Suppressor macrophage treated with lipopolysaccharide for 4 hours (primary cell): ENCODE data around the gene TRIM3.

ENCODE experiments used
- DNase-seq: peaks from one replicate; pipeline ENCODE4 v3.0.0-alpha.2; 2020

The TRIM3 gene

DNA sequence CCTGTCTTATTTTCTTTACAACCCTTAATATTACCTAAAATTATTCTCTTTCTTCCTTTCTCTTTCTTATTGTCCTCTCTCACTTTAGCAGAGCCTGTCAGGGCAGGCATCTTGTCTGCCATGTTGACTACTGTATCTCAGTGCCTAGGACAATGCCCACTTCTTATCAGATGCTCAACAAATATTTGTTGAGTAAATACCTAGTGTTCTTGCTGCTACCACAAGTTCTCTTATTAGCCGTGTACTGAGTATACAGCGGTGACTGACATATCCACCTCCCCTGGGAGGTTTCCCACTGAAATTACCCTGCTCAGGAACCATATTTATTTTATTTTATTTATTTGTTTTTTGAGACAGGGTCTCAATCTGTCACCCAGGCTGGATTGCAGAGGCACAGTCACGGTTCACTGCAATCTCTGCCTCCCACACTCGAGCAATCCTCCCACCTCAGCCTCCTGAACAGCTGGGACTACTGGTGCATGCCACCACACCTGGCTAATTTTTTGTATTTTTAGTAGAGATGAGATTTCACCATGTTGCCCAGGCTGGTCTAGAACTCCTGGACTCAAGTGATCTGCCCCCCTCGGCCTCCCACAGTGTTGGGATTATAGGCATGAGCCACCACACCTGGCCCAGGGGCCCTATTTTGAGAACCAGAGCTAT lies 39.6 kb downstream of the TRIM3 start:
- DNase-seq, result no peak

DNA sequence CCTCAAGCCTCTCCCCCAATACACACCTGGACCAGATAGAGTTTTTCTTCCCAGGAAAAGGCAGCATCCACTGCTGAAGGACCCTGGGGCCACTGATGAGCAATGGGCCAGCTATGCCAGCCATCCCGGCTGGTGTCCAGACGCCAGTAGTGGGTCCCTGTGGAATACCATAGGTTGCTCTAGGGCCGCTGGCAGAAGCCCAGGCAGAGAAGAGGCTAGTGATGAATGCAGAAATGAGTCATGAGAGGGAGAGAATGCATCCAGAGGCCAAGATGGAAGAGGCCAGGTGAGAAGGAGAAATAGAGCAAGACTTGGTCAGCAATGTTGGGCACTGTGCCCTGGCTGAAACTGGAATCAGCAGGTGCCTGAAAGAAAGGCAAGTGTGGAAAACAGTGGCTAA lies 41.9 kb downstream of the TRIM3 start:
- DNase-seq, result no peak

DNA sequence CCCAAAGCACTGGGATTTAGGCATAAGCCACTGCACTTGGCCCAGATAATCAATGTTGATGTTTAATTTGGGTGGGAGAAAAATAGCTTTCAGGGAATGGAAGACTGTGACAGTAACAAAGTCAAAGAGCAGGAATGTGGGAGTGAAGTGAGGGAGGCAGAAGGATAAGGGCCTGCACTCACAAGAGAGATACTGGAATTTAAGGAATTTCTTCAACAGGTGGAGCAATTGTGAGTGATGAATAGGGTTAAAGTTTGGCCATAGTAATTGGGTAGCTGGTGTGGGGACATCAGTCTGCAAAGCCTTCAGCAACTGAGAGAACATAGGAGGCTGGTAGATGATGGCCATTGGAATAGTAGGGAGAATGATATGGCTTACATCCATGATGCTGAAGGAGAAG lies 46.2 kb downstream of the TRIM3 start:
- DNase-seq, result no peak

DNA sequence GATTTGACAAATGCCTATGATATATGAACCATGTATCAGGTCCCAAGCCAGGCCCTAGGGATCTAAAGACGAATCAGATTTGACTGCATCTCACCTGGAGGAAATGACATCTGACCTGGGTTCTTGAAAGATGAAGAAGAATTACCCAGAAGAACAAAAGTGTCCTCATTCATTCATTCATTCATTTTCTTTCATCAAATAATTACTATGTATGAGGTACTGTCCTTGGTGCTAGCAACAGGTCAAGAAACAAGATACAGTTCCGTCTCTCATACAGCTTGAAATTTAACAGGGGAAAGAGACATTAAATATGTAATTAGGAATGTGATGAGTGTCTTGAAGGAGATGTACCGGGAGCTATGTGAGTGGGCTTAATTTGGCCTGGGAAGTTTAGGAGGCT lies 53.1 kb downstream of the TRIM3 start:
- no peak for DNase-seq

DNA sequence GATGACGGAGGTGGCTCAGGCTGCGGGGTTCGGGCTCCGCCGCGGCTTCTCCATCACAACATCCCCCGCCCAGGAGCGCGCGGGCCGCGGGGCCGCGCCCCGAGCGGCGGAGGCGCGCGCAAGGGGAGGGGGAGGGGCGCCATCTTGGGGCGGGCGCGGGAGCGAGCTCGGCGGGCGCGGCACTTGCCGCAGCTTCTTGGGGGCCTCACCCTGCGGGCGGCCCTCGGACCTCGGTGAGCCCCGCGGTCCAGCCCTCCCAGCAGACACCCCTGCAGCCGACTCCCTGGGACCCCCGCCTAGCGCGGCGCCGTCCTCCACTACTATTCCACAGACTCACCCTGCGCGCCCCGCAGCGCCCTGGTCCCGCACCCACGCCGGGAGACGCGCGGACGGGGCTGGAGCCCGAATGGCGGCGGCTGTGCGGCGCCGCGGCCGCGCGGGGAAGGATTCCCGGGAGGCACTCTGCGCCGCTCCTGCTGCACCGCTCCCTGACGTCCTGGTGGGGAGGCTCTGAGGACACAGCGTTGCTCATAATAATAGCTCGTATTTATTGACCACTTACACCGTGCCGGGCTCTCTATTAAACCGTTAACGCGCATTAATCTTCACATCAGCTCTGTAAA lies 54.6 kb downstream of the TRIM3 start, which contains the start of gene APBB1:
APBB1 (minus strand) TSS at position 86 of the 623 bp plus-strand sequence. CDS start 7,747 bp downstream, outside the sequence.
- peak; percentile 45 for DNase-seq

DNA sequence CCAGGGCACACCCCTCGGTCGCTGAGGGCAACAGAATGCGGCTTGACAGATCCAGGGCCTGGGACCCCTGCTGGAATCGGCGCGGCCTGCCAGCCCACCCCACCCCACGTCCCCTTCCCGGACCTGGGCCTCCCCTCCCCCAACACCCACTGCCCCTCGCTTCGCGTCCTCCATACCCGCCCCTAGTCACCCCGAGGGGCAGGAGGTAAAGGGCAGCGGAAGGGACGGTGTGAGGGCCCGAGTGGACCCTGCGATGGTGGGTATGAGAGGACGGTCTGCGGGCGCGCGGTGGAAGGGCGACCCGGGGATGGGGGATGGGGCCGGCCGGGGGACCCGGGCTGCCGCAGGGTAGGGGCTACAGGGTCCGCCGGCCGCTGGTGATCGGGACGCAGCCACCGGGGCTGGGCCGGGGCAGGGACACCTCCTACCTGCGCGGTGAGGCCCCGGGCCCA lies 55.2 kb downstream of the TRIM3 start:
- no peak for DNase-seq

DNA sequence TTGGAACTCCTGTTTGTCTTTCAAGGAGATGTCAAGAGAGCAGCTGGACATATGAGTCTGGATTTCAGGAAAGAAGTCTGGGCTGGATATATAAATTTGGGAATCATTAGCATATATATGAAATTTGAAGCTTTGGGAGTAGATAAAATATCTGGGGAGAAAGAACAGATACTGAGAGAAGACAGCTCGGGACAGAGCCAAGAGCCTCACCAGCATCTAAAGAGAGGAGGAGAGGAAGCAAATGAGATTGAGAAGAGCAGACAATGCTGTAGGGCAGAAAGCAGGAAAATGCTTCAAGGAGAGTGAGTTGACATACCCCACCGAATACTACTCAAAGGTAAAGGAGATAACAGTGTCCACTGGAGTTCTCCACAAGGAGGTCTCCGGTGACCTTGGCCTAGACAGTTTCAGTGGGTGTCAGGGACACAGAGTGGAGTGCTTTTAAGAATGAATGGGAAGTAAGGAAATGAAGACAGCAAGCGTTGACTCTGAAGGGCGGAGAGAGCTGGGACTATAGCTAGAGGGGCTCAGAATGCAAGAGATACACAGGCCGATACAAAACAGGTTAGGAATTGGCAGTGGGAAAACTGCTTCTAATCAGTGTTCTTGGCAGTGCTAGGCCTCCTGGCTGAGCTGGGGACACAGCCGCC lies 55.7 kb downstream of the TRIM3 start:
- DNase-seq, result no peak

DNA sequence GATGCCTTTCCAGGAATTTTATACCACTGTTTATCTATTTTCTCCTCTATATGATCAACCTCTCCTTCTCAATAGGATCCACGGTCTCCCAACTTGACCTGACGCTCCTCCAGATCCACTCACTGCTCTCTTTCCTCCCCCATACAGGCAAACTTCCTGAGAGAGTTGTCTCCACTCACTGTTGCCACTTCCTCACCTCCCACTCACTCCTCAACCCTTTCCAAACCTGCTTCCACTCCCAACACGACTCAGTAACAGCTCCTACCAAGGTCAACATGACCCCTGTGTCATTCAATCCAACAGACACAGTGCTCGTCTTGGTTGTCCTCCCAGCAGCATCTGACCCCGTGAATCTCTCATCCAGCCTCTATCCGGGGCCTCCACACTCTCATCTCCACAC lies 57.9 kb downstream of the TRIM3 start:
- peak; percentile 38 for DNase-seq

DNA sequence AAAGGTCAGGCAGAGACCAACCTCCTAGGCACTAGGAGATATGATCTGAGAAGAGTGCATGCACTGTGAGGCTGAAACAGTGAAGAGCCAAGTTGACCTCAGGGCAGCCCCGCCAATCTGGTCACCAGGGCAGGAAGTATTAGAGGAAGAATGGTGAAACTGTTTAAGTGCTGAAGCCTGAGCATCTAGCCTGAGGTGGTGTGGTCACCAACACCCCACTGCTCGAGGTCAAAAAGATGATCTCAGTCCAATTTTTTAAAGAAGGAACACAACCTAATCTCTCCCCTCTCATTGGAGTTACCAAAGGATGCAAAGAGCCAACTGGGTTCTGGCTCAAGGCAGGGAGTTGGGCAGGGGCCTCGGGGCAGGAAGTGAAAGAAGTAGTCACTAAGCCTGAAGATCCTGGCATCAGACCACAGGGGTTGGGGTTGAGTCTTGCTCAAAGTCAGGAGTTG lies 58.8 kb downstream of the TRIM3 start:
- peak; percentile 83 for DNase-seq

DNA sequence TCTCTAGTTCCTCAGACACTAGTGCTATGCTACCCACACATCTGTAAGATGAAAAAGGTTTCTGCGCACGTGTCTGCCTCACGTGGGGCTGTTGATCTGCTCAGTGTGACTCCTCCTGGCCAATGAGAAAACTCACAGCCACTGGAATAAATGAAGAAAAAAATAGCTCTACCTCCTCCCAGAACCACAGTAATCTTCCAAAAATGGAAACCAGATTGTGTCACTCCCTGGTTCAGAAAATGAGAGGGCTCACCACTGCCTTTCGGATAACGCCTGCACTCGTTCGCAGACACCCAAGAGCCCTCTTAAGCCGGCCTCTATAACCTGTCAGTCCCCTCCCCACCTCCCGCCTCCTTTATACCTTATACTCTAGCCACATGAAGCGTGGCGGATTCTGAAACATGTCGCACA lies 59.9 kb downstream of the TRIM3 start:
- DNase-seq, result no peak

DNA sequence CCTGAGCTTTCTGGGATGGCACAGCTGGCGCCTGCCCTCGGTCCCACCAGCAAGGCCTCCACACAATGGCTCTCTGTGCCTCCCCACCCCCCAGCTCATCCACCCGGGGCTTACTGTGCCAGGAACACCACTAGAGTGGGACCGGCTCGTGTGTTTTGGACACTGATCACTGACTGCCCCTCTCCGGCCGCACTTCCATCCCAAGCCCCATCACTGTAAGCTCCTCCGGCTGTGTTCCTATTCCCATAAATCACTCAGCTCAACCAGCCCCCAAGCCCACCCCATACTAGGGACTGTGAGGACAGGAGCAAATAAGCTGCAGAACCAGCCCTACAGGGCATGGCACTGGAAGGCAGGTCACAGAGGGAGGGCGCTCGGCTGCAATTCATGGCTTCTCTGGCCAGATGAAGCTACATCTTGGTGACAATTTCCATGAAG lies 62.1 kb downstream of the TRIM3 start:
- no peak for DNase-seq

DNA sequence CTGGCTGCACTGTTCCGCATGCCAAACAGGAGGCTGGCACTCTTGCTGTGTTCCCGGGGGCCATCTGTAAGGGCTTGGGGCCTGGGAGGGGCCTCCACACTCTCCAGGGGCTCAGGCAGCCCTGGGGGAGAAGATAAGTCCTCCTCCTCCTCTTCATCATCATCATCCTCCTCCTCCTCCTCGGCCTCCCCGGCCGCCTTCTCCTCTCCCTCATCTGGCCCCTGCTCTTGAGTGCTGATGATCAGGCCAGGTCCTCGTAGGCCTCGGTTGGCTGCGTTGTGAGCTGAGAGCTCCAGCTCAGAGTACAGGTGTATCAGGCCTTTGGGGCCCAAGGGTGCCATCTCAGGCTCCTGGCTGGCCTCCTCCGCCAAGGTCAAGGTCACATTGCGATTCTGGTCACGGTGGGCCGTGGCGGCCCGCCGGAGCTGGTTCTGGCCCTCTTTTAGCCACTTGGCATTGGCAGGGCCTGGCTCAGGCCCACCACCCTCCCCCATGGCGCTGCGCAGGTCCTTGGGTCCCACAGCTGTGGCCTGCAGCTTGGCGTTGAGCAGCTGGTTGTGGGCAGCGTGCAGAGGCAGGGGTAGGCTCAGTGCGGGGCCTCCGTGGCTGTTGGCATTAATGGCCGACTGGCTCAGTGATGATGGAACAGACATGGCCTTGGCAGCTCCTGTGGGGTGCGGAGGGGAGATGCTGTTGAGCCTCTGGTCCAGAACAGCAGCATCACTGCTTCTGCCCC lies 62.9 kb downstream of the TRIM3 start:
- DNase-seq, result no peak

DNA sequence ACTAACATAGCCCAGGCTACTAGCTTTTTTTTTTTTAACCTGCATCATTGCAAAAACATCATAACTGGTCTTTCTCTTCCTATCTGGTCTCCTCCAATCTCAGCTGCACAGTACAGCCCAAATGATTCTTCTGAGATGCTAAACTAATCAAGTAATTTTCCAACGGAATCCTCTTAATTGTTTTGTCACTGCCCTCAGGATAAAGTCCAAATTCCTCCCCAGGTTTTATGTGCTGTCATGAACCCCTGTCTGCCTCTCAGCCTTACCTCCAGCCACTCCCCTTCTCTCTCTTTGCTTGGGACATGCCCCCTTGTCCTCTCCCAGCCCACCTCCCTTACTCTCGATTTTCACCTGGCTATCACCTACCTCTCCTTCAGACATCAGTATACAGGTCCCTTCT lies 67.4 kb downstream of the TRIM3 start:
- DNase-seq, result no peak

DNA sequence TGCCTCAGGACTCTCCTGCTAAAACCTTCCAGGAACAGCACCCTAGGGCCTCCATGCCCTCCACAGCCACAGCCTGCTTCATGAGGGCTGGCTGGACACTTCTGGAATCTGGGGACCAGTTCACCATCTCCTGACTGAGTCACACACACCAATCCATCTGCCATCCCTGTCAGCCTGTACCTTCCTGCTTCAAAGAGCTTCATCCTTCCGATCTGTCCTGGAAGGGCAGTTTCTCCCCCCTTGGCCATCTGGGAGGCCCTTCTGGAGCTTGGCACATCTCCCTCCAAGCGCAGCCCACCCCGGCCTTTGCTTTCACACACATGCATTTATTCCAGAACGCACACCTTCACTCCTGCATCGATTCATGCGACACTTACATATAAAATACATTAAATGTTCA lies 67.9 kb downstream of the TRIM3 start:
- no peak for DNase-seq

DNA sequence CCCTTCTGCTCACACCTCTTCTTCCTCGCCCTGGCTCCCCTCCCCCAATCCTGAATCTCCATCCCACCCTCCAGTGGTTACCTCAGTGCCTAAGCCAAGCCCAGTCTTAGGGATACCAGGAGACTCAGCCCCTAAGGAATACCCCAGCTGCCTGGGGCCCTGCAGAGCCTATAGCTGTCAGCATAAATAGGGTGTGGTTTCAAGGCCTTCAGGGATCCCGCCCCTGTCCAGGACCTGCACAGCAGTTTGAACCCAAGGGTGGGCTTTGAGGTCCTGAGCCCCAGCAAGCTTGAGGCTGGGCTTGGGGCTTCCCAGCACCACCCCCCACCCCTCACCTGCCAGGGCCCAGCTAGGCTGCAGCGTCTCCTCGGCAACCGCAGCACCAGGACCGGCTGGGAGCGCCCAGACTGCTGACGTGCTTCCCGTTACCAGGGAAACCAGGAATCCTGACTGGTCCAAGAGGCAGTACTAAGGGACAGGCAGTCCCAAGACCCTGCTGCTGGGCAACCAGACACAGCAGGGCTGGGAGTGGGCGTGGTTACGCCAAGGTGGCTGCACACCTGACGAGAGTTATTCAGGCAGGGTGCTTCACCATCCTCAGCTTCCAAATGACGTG lies 68.6 kb downstream of the TRIM3 start:
- no peak for DNase-seq

DNA sequence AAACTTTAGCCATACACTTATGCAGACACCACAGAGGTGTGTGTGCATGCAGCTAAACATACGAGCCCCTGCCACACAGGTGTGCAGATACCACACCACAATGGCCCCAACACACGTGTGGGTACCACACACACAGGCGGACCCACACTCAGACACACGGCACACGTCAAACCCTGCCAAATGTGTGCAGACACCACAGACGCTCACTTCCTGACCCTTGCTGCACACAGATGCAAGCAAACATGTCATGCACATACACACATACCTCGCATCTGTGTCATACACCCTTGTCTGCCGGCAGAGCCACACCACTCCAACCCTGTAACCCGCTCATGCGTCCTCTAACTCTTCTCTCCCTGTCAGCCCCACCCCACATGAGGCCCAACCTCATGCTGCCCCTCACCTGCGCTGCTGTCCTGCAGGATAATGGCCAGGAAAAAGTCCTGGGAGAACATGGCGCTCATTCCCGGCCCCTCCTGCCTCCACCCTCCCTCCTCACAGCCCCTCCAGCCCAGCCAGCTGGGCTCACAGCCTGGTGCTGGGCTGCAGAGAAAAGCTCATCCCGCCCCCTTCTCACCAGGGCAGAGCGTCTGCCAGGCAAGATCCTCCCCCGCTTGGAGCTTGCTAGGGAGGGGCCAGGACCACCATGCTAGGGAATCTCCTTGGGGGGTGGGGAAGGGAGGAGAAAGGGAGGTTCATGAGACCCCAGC lies 69.2 kb downstream of the TRIM3 start:
- no peak for DNase-seq

DNA sequence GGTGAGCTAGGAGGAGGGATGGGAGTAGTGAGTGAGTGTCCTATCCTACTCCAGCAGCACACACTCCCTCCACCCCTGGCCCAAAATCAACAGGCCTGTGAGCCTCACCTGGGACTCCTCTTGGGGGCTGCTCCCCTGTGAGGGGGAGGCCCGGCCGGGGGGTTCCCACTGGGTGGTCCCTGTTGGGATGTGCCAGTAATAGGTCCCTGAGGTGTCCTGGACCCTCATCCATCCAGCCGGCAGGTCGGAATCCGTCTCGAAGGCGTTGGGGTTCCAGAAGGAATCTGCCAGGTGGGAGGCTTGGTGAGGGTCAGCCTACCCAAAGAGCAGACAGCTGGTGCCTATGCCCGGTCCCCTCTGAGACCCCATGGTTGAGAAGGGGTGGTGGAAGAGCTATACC lies 70.2 kb downstream of the TRIM3 start:
- DNase-seq, result no peak

DNA sequence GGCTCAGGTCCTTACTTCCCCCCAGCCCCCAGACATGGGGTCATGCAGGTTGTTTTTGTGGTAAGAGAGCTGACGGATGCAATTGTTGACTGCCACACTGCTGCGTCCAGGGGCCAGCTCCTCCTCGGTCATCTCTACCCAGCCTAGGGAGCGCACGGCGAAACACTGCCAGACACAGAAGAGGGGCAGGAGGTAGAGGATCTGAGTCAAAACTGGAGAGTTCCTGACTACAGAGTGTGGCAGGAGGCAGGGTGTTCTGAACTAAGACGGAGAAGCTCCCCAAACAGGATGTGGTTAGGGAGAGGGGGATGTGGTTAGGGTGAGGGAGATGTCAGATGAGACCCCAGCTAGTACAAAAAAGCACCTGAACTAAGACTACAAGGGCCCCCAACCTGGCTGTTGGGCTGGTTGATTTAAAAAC lies 71.2 kb downstream of the TRIM3 start:
- DNase-seq, result no peak

DNA sequence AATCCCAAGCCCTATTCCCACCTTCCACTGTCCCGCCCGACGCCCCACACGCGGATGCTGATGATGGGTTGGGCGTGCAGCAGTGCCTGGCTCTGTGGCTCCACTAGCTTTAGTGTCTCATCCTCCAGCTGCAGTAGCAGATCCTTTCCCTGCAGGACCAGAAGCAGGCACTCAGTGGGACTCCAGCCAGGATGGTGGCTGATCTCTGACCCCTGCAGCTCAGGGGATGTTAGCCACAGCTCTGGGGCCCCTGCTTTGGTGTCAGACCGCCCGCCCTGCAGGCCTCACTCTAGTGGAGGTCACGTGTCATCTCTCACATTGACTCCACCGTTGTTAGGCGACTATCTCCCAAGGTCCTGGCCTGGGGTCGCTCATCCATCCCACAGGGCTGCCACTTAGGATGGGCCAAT lies 71.7 kb downstream of the TRIM3 start:
- no peak for DNase-seq

DNA sequence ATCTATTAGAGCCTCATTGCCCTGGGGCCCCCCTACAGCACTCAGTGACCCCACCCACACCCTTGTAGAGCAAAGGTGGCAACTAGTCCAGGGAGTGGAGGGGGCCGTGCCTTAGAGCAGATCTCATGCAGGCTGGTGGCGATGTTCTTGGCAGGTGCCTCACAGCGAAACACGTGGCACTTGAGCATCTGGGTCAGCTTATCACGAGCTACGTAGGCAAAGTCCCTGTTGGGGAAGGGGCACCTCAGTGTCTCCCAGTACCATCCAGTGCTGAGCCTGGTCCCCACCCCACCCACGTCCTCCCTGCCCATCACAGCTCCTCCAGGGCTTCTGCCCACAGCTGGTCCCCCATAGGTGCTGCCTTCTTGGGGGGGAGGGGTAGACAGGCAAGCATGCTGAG lies 72.3 kb downstream of the TRIM3 start:
- no peak for DNase-seq

DNA sequence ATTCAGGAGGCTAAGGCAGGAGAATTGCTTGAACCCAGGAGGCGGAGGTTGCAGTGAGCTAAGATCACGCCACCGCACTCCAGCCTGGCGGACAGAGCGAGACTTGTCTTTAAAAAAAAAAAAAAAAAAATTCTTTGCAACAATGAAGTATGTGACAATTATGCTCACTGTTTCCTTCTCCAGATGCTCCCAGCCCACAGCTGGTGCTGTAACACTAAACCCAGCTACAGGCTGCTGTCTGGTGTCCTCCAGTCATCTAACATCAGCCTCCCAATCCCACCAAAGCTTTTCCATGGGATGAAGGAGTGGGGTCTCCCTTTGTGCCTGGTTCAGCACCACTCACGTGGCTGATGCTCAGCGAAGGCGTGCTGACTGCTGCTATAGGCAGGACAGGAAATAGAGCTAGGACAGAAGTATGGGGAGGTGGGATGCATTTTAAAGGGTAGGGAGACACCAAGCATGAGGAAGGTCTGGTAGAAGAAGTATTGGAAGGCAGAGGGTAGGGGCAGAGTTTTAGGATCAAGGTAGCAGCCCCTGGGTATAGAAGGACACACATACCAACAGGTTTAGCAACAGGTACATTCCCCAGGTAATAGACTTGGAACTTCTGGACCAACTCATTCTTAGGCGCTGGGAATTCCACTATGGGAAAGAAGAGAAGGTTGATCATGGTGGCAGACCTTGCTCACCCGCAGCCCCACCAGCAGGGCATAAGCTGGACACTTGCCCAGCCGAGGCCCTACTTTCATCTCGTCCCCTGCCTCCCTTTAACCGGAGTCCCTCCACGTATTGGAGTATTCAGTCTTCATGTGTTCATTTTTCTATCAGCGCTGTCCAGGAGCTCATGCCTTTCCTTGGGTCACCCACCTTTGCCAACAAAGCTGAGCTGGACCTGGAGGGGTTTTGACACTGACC lies 73.1 kb downstream of the TRIM3 start:
- DNase-seq, result no peak
